Measurements from ENCODE around the gene PAPPA. TPM values are rescaled to one million over a fixed set of nuclear protein-coding genes. Genes with fewer than 3 reads are reported as not detected.

Gene PAPPA
- total and polyA plus RNA-seq, 2 of the 8 experiments (the other 6 are each of a cell fraction or from before 2014, with no cell fraction given): 0.18 to 0.63 TPM

DNA sequence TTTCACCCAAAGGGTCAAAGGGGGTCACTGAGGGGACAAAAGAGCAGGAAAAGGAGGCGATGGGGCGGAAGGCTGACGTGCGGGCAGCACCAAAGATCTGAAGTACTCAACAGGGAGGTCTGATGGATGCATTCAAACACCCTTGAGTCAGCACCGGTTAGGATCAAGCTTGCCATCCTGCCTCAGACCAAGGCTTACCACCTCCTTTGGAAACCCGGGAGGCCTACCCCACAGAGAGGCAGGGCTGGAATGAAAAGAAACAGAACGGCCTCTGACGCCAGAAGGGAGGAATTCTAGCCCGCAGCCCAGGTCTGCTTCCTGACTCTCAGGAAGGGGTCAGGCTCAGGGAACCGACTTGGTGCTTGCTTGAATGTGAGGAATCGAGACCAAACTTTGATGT, 125.6 kb downstream of the PAPPA start:
- Histone ChIP-seq H4K20me1 (replicated peaks in 1 of 2; ENCODE audit: control insufficient read depth in 1 of 2, insufficient read depth in 2 of 2, low read length in 2 of 2) (no peaks in the 10 kb centered on the region), H2BK5ac (ENCODE audit: low read depth, low read length) (peak overlapping the region; percentile 95; the same call in 1 of the 2 replicates), H3K79me1 (ENCODE audit: low read depth, low read length) (no peaks in the 10 kb centered on the region), H3K79me2 (ENCODE audit: control insufficient read depth in 1 of 2, insufficient read depth in 2 of 2, low read length in 2 of 2) (no peaks in the 10 kb centered on the region), H3K18ac (ENCODE audit: extremely low read depth, low read length) (peak overlapping the region; percentile 85), H3K4ac (replicated peaks; ENCODE audit: insufficient read length, low read depth, low read length) (peak overlapping the region; percentile 19), H3K56ac (replicated peaks; ENCODE audit: insufficient read length, low read depth, low read length) (no peak overlapping the region), H4K5ac (ENCODE audit: insufficient read length, low read depth, low read length) (no peak overlapping the region), H2BK15ac (ENCODE audit: low read length) (peak overlapping the region; percentile 67; the same call in 1 of the 2 replicates), H2BK12ac (ENCODE audit: low read depth, low read length) (peak overlapping the region; percentile 85), H3K36me3 (ENCODE audit: control insufficient read depth in 2 of 4, insufficient read depth in 4 of 4, low read length in 3 of 4) (no peaks in the 10 kb centered on the region), H3K9me3 (ENCODE audit: insufficient read depth in 2 of 2, low read depth in 1 of 2, low read length in 1 of 2) (no peaks in the 10 kb centered on the region), H3K4me3 (ENCODE audit: extremely low read depth in 1 of 4, insufficient read depth in 2 of 4, low read depth in 3 of 4, low read length in 4 of 4) (peak overlapping the region in 1 of 4 experiments; percentile 5; a peak in 1 of 8 replicates), H4K8ac (ENCODE audit: extremely low read depth, insufficient read depth, low read length) (no peak overlapping the region), H3K4me1 (replicated peaks in 1 of 4; ENCODE audit: control insufficient read depth in 3 of 4, insufficient read depth in 4 of 4, low read length in 3 of 4) (peaks cover 11 to 35% (median 25%) of the 10 kb centered on the region in 4 experiments; a peak in 5 of 7 replicates), H3K27me3 (replicated peaks in 1 of 4; ENCODE audit: control insufficient read depth in 3 of 4, extremely low read depth in 1 of 4, insufficient read depth in 3 of 4, low read length in 3 of 4) (peaks cover 13 to 46% (median 37%) of the 10 kb centered on the region in 4 experiments), H3K14ac (ENCODE audit: insufficient read length) (no peak overlapping the region), H3K9ac (replicated peaks in 1 of 4; ENCODE audit: extremely low read depth in 1 of 4, low read depth in 3 of 4, low read length in 3 of 4) (0 out of 7 replicates have a peak overlapping the region, but pooled peaks of 2 of the 4 experiments have one; percentile 14 to 34), H2BK20ac (ENCODE audit: low read length) (peak overlapping the region; percentile 82; the same call in 1 of the 2 replicates), H4K91ac (replicated peaks; ENCODE audit: insufficient read length, low read length) (no peak overlapping the region), H2AK5ac (ENCODE audit: low read depth, low read length) (peak overlapping the region; percentile 96; the same call in 1 of the 2 replicates), H3K23ac (ENCODE audit: insufficient read length) (no peak overlapping the region), H2AFZ (ENCODE audit: low read length) (no peak overlapping the region), H2BK120ac (replicated peaks; ENCODE audit: low read depth, low read length) (peak overlapping the region; percentile 88), H3K23me2 (ENCODE audit: low read depth, low read length) (no peaks in the 10 kb centered on the region), H3K4me2 (ENCODE audit: insufficient read depth in 1 of 2, low read depth in 2 of 2, low read length in 2 of 2) (peak overlapping the region; percentile 30 to 51), H3K27ac (ENCODE audit: low read depth, low read length) (peak overlapping the region; percentile 20; the same call in 1 of the 2 replicates)
- FAIRE-seq (peak; percentile 91), DNase-seq (ENCODE audit: low read depth in 1 of 2, low spot score in 2 of 2) (peak; percentile 68 to 89)
- 5% methylated on average over 11 of the region's 11 CpGs; no CpG with 5 or more reads in 1 of the 2 experiments for WGBS, 2 experiments (ENCODE audit: extremely low coverage in 1 of 2, insufficient coverage in 1 of 2, insufficient read length in 1 of 2, insufficient replicate concordance in 2 of 2, low coverage in 1 of 2, low lambda C conversion rate in 2 of 2, missing lambda C conversion rate in 1 of 2)
- ChIA-PET POLR2A (ENCODE audit: partially characterized antibody) (no interaction called here), CTCF (ENCODE audit: partially characterized antibody) (interaction anchor here (1.1 to 1.5 kb wide), 4 partner anchors 38 to 311 kb away, joined by 3 to 5 read pairs (median 4); no protein-coding TSS in a partner anchor)
- TF ChIP-seq BCL11A (IDR thresholded peaks at IDR 0.05; ENCODE audit: low read depth in 2 of 2, low read length in 2 of 2): no peak
- peak; percentile 49 for TF ChIP-seq TEAD4 (IDR thresholded peaks at IDR 0.05; ENCODE audit: low read depth, low read length)
- peak; percentile 12; the same call in 1 of the 2 replicates for TF ChIP-seq MAFK (IDR thresholded peaks at IDR 0.05; ENCODE audit: low read depth, low read length)
- peak; percentile 44; the same call in 1 of the 2 replicates for TF ChIP-seq TBP (IDR thresholded peaks at IDR 0.05; ENCODE audit: low read depth, low read length)
- TF ChIP-seq ZNF274 (IDR thresholded peaks at IDR 0.05; ENCODE audit: borderline replicate concordance, extremely low read depth, low read length): no peak
- TF ChIP-seq, protein P1, sequence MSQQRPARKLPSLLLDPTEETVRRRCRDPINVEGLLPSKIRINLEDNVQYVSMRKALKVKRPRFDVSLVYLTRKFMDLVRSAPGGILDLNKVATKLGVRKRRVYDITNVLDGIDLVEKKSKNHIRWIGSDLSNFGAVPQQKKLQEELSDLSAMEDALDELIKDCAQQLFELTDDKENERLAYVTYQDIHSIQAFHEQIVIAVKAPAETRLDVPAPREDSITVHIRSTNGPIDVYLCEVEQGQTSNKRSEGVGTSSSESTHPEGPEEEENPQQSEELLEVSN (IDR thresholded peaks at IDR 0.05): no peak
- no peak for TF ChIP-seq EP300 (IDR thresholded peaks at IDR 0.05; ENCODE audit: borderline replicate concordance in 1 of 2, low read depth in 2 of 2, low read length in 2 of 2)
- no peak for TF ChIP-seq BRCA1 (IDR thresholded peaks at IDR 0.05; ENCODE audit: low read depth, low read length)
- TF ChIP-seq HDAC2 (IDR thresholded peaks at IDR 0.05; ENCODE audit: borderline replicate concordance in 1 of 2, low read depth in 2 of 2, low read length in 2 of 2): no peak
- TF ChIP-seq CHD2 (IDR thresholded peaks at IDR 0.05; ENCODE audit: low read length): no peak

Measured in H1 (cell line).